GM18858 (cell line): ENCODE data around the gene ABI1.
"Not testable (repeated sequence)": the region's sequence is repeated elsewhere in the genome, so short reads cannot be mapped to it uniquely, and the experiment has no call there.

ENCODE experiments used
- ATAC-seq: cut with Tn5 transposase; IDR thresholded peaks from one replicate; pipeline ENCODE4 v1.9.1; 2021; ENCODE audit not compliant: unreplicated experiment

The ABI1 gene

GRCh38 chr10:26805567-26806245 is 55.1 kb downstream of the ABI1 start:
- ATAC-seq = no peak

GRCh38 chr10:26804418-26805393 is 56.1 kb downstream of the ABI1 start:
- no peak for ATAC-seq

GRCh38 chr10:26803849-26804248 is 56.9 kb downstream of the ABI1 start:
- no peak for ATAC-seq

- ATAC-seq = no peak
These were observed 58.2 kb downstream of the ABI1 start for GRCh38 chr10:26802527-26802926.

GRCh38 chr10:26801831-26802230 is 58.9 kb downstream of the ABI1 start:
- ATAC-seq = no peak

- ATAC-seq = no peak
These were observed 59.5 kb downstream of the ABI1 start for GRCh38 chr10:26801274-26801673.

- no peak for ATAC-seq
These were observed 60.3 kb downstream of the ABI1 start for GRCh38 chr10:26800468-26800867.

- no peak for ATAC-seq
These were observed 61.4 kb downstream of the ABI1 start for GRCh38 chr10:26799342-26799741.

- ATAC-seq = no peak
These were observed 62.5 kb downstream of the ABI1 start for GRCh38 chr10:26798298-26798697.

- ATAC-seq = no peak
These were observed 63.4 kb downstream of the ABI1 start for GRCh38 chr10:26797340-26797739.

GRCh38 chr10:26792758-26793495 is 67.8 kb downstream of the ABI1 start:
- ATAC-seq = no peak

GRCh38 chr10:26790221-26790995 is 70.3 kb downstream of the ABI1 start:
- no peak for ATAC-seq

GRCh38 chr10:26789779-26790178 is 71.0 kb downstream of the ABI1 start:
- not testable (repeated sequence) for ATAC-seq

- ATAC-seq = no peak
These were observed 73.4 kb downstream of the ABI1 start for GRCh38 chr10:26787362-26787761.

GRCh38 chr10:26781797-26782196 is 79.0 kb downstream of the ABI1 start:
- no peak for ATAC-seq

GRCh38 chr10:26780793-26781601 is 79.8 kb downstream of the ABI1 start:
- peak; percentile 47 for ATAC-seq

GRCh38 chr10:26780106-26780792 is 80.5 kb downstream of the ABI1 start:
- no peak for ATAC-seq

GRCh38 chr10:26779176-26779860 is 81.4 kb downstream of the ABI1 start:
- no peak for ATAC-seq

GRCh38 chr10:26777686-26778085 is 83.1 kb downstream of the ABI1 start:
- no peak for ATAC-seq
